HepG2 (cell line): Measurements from ENCODE around the gene CNOT1. TPM values are rescaled to one million over a fixed set of nuclear protein-coding genes. Genes with fewer than 3 reads are reported as not detected.

Experiments used
- ATAC-seq: fragments of 200-7000 bp; cut with Tn5 transposase; 3 replicates; pipeline ENCODE4 v1.9.1; 2020; ENCODE audit warnings: mild to moderate bottlenecking, moderate library complexity
- BruUV-seq: library from RNA; stranded (reverse); fragments of 400-500 nt; replicated peaks from 2 replicates; lab custom pipeline; 2021; lab: Mats Ljungman, UMichigan
- CTCF ChIA-PET: fragments of 300-600 bp; formaldehyde crosslinking; extraction: SDS; loops from one replicate; lab custom pipeline; 2021; ENCODE audit warnings: low total read pairs, inconsistent platforms, low intra/inter-chr PET ratio; lab: Yijun Ruan, JAX
- POLR2A ChIA-PET: fragments of 350-600 bp; sonication (Branson Sonifier 250); formaldehyde crosslinking; loops from one replicate; lab custom pipeline; 2020; ENCODE audit warnings: antibody characterized with exemption, inconsistent platforms; lab: Yijun Ruan, JAX
- DNase-seq: peaks from one replicate; pipeline ENCODE4 v3.0.0-alpha.2; 2015; ENCODE audit warnings: low spot score
- FAIRE-seq: peaks from 3 replicates; lab custom pipeline; 2011; peaks lifted over from hg19 to GRCh38; lab: Jason Lieb, UNC
- H2AFZ ChIP-seq: one replicate; pipeline ENCODE4 v1.6.1; 2011; ENCODE audit warnings: low read length, inconsistent platforms
- H3K27ac ChIP-seq: fragments of 300-600 bp; 3 replicates; pipeline ENCODE4 v1.8.0; 2011; ENCODE audit warnings: mixed run types, mild to moderate bottlenecking, mixed read lengths, low read length, inconsistent platforms; ENCODE audit not compliant: insufficient read depth; ENCODE audit errors: extremely low read length
- H3K27me3 ChIP-seq, 2 experiments: fragments of 200-600 bp in 1 of 2; 2 replicates in 1 of 2; 3 replicates in 1 of 2; pipeline versions ENCODE4 v1.6.0 to v1.8.0; 2011; ENCODE audit warnings: low read length in 2 of 2, mild to moderate bottlenecking in 2 of 2, moderate library complexity in 2 of 2, inconsistent platforms in 1 of 2; ENCODE audit not compliant: insufficient read depth in 2 of 2, control insufficient read depth in 1 of 2
- H3K36me3 ChIP-seq, 2 experiments: fragments of 200-600 bp in 1 of 2; replicated peaks in 1 of 2; 2 replicates in 1 of 2; 3 replicates in 1 of 2; pipeline versions ENCODE4 v1.5.1 to v1.8.0; 2011; ENCODE audit warnings: low read length in 2 of 2, inconsistent platforms in 1 of 2; ENCODE audit not compliant: insufficient read depth in 2 of 2, control insufficient read depth in 1 of 2
- H3K4me1 ChIP-seq: 2 replicates; pipeline ENCODE4 v1.5.1; 2012; ENCODE audit warnings: low read length, inconsistent platforms; ENCODE audit not compliant: insufficient read depth
- H3K4me2 ChIP-seq: 2 replicates; pipeline ENCODE4 v1.6.0; 2011; ENCODE audit warnings: low read depth, low read length, inconsistent platforms
- H3K4me3 ChIP-seq, 3 experiments: fragments of 200-600 bp in 1 of 3; sonication (generic), shearing (Covaris generic) in 1 of 3; replicated peaks in 1 of 3; 2 replicates each; pipeline ENCODE4 v1.5.1; 2011 to 2016; ENCODE audit warnings: low read length in 3 of 3, inconsistent platforms in 2 of 3, low read depth in 2 of 3, mild to moderate bottlenecking in 2 of 3, control low read depth in 1 of 3, mixed read lengths in 1 of 3; ENCODE audit not compliant: insufficient read depth in 1 of 3
- H3K79me2 ChIP-seq: one replicate; pipeline ENCODE4 v1.6.1; 2011; ENCODE audit warnings: low read length, inconsistent platforms; ENCODE audit not compliant: insufficient read depth
- H3K9ac ChIP-seq: 2 replicates; pipeline ENCODE4 v1.6.0; 2011; ENCODE audit warnings: mild to moderate bottlenecking, low read depth, low read length, inconsistent platforms; ENCODE audit not compliant: insufficient read depth
- H3K9me3 ChIP-seq: 2 replicates; pipeline ENCODE4 v1.5.1; 2012; ENCODE audit warnings: mild to moderate bottlenecking, low read length
- H4K20me1 ChIP-seq: 2 replicates; pipeline ENCODE4 v1.6.0; 2011; ENCODE audit warnings: inconsistent platforms, mild to moderate bottlenecking, low read length, moderate library complexity; ENCODE audit not compliant: insufficient read depth
- ASH2L ChIP-seq: fragments of 300-600, 200-600 bp; sonication (generic); IDR thresholded peaks from 2 replicates; pipeline ENCODE4 v1.7.0; 2017; ENCODE audit warnings: low read depth, mild to moderate bottlenecking, moderate library complexity, mixed read lengths, low read length; ENCODE audit not compliant: insufficient read length
- ONECUT2 ChIP-seq: sonication (generic); formaldehyde crosslinking; IDR thresholded peaks from 2 replicates; pipeline ENCODE4 v1.4.0; 2020; ENCODE audit warnings: missing genetic modification reagents
- PCBP1 ChIP-seq: fragments of 200-400 bp; formaldehyde crosslinking; IDR thresholded peaks from 2 replicates; pipeline ENCODE4 v1.6.1; 2017; ENCODE audit warnings: mild to moderate bottlenecking, low read depth, low read length, borderline replicate concordance
- ZFP1 ChIP-seq: IDR thresholded peaks from 2 replicates; pipeline ENCODE4 v1.6.1; 2016
- ZNF331 ChIP-seq: sonication (generic); formaldehyde crosslinking; IDR thresholded peaks from 2 replicates; pipeline ENCODE4 v1.4.0; 2020; ENCODE audit warnings: missing genetic modification reagents
- ZNF768 ChIP-seq: sonication (generic); formaldehyde crosslinking; IDR thresholded peaks from 2 replicates; pipeline ENCODE4 v1.4.0; 2020; ENCODE audit warnings: missing genetic modification reagents
- ZNF816 ChIP-seq: sonication (generic); formaldehyde crosslinking; IDR thresholded peaks from 2 replicates; pipeline ENCODE4 v1.8.0; 2022; ENCODE audit warnings: missing genetic modification reagents, mild to moderate bottlenecking, borderline replicate concordance
- WGBS: methylation state at CpG from one replicate; pipeline ENCODE4 v1.1.6; 2017; ENCODE audit warnings: low lambda C conversion rate; 5-methylcytosine and 5-hydroxymethylcytosine counted together
- in situ Hi-C: cut with HindIII; loops from 2 replicates; pipeline ENCODE4 v1.10.0; 2017; ENCODE audit warnings: low pct_unique_long_range_greater_than_20kb; ENCODE audit not compliant: extremely low pct_ligation_motif_present
- intact Hi-C: fragments of 100-400 bp; cut with micrococcal nuclease; formaldehyde crosslinking; loops from one replicate; pipeline ENCODE4 v1.10.0; 2022; ENCODE audit not compliant: unreplicated experiment
- polyA plus RNA-seq, 8 experiments: library from polyadenylated mRNA; depleted of rRNA in 3 of 8; stranded (reverse) in 7 of 8; unstranded in 1 of 8; fragments of >200 nt; fragmentation: Illumina TruSeq in 4 of 8; extraction: Trizol in 4 of 8; gene quantifications; 2 replicates each; pipeline versions ENCODE4 v1.2.1 to v1.2.3, GENCODE V29; 2011 to 2016; ENCODE audit warnings: low read depth in 4 of 8, missing spikeins in 1 of 8, mixed read lengths in 1 of 8; ENCODE audit not compliant: insufficient read depth in 1 of 8
- total RNA-seq, 5 experiments: library from RNA; depleted of rRNA; stranded (reverse); fragments of >200 nt; fragmentation: Illumina TruSeq; extraction: Trizol; gene quantifications; 2 replicates each; pipeline ENCODE4 v1.2.3, GENCODE V29; 2016; ENCODE audit warnings: low read depth in 1 of 5
- TF ChIP-seq, protein P1 (sequence below): sonication (generic); IDR thresholded peaks from 2 replicates; pipeline ENCODE4 v1.6.1; 2016; ENCODE audit warnings: low read depth, borderline replicate concordance
- TF ChIP-seq, protein P2 (sequence below): IDR thresholded peaks from 2 replicates; pipeline ENCODE4 v1.4.0; 2020; ENCODE audit warnings: mild to moderate bottlenecking, missing genetic modification reagents

The CNOT1 gene
- total and polyA plus RNA-seq, 2 of the 13 experiments (the other 11 are each of a cell fraction or from before 2014, with no cell fraction given): 188 to 232 TPM

DNA sequence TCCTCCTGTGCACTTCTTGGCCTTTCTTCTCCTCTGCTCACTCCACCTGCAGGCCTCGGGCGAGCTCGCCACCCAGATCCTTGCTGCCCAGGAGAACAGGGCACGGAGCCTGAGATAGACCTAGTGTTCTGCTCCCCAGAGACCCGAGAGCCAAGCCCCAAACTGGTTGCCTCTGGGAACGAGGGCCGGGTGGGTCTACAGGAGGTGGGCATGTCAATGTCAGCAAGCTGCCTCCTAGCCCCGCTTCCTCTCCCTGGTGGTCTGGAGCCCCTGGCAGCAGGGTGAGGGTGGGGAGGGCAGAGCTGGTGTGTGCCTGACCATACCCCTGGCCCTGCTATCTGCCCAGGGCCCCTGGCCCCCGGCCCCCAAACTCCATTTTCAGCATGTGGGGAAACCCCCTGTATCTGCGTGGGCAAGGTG is 130.5 kb downstream of the CNOT1 start (continued):
- no peak for TF ChIP-seq ASH2L
- TF ChIP-seq, protein P1, sequence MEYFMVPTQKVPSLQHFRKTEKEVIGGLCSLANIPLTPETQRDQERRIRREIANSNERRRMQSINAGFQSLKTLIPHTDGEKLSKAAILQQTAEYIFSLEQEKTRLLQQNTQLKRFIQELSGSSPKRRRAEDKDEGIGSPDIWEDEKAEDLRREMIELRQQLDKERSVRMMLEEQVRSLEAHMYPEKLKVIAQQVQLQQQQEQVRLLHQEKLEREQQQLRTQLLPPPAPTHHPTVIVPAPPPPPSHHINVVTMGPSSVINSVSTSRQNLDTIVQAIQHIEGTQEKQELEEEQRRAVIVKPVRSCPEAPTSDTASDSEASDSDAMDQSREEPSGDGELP: no peak
- no peak; the same call in 1 of the 2 replicates for TF ChIP-seq PCBP1
- no peak for TF ChIP-seq ZFP1 (CRISPR knock-in tag)
- TF ChIP-seq ZNF331 (CRISPR knock-in tag): no peak
- TF ChIP-seq ONECUT2 (CRISPR knock-in tag): no peak

DNA sequence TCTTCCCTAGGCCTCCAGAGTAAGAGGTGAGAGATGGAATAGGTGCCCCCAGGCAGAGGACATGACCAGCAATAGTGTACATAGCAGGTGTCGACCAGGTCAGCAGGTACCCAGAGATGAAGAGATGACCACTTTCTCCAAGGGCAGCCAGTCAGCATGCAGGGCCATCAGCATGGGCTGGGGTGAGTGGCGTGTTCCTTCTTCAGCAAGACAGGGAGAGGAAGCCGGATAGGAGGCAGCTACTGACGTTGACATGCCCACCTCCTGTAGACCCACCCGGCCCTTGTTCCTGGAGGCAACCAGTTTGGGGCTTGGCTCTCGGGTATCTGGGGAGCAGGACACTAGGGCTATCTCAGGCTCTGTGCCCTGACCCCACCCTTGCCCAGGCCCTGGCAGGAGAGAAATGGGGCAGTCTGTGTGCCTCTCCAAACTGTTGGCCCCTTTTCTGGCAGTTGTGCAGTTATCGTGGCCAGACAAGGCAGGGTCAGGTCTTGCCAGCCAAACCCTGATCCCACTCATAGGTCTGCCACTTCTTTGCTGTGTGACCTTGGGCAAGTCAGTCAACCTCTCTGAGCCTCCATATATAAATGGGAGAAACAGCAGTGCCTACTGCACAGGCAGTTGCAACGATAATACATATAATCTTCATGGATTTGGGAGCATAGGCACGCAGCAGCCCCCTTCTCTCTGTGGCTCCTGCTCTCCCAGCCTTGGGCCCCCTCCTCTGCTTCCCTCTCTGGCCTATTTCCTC is 131.1 kb downstream of the CNOT1 start:
- no peak overlapping the region for H2AFZ ChIP-seq
- WGBS: 43% methylated on average over 3 of the region's 9 CpGs
- TF ChIP-seq ZNF768 (CRISPR knock-in tag) (peak; percentile 98), ZNF816 (CRISPR knock-in tag) (no peak)
- TF ChIP-seq, protein P2, sequence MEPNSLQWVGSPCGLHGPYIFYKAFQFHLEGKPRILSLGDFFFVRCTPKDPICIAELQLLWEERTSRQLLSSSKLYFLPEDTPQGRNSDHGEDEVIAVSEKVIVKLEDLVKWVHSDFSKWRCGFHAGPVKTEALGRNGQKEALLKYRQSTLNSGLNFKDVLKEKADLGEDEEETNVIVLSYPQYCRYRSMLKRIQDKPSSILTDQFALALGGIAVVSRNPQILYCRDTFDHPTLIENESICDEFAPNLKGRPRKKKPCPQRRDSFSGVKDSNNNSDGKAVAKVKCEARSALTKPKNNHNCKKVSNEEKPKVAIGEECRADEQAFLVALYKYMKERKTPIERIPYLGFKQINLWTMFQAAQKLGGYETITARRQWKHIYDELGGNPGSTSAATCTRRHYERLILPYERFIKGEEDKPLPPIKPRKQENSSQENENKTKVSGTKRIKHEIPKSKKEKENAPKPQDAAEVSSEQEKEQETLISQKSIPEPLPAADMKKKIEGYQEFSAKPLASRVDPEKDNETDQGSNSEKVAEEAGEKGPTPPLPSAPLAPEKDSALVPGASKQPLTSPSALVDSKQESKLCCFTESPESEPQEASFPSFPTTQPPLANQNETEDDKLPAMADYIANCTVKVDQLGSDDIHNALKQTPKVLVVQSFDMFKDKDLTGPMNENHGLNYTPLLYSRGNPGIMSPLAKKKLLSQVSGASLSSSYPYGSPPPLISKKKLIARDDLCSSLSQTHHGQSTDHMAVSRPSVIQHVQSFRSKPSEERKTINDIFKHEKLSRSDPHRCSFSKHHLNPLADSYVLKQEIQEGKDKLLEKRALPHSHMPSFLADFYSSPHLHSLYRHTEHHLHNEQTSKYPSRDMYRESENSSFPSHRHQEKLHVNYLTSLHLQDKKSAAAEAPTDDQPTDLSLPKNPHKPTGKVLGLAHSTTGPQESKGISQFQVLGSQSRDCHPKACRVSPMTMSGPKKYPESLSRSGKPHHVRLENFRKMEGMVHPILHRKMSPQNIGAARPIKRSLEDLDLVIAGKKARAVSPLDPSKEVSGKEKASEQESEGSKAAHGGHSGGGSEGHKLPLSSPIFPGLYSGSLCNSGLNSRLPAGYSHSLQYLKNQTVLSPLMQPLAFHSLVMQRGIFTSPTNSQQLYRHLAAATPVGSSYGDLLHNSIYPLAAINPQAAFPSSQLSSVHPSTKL (CRISPR knock-in tag): no peak
- peaks cover 0 to 16% of the 10 kb centered on the region in 2 experiments; a peak in 2 of 5 replicates for H3K27me3 ChIP-seq
- ChIA-PET CTCF (no interaction called here), POLR2A (no interaction called here)
- no peak overlapping the region for H3K4me2 ChIP-seq
- H4K20me1 ChIP-seq: no peaks in the 10 kb centered on the region
- H3K9ac ChIP-seq: no peak overlapping the region
- H3K27ac ChIP-seq: no peak overlapping the region
- no TSS peak for BruUV-seq
- in situ Hi-C loops (no loop called here), intact Hi-C loops (loop anchor here (5.0 kb wide), 1 partner anchor 259 kb away; no protein-coding TSS in a partner anchor)
- no peaks in the 10 kb centered on the region for H3K9me3 ChIP-seq
- no peaks in the 10 kb centered on the region for H3K36me3 ChIP-seq
- DNase-seq: no peak
- peaks cover 41% of the 10 kb centered on the region for H3K4me1 ChIP-seq
- H3K4me3 ChIP-seq: no peak overlapping the region
- no peak for ATAC-seq
- H3K79me2 ChIP-seq: no peaks in the 10 kb centered on the region
- FAIRE-seq: no peak
